ENCODE data around the gene POLR3E. TPM values are rescaled to one million over a fixed set of nuclear protein-coding genes. Genes with fewer than 3 reads are reported as not detected.

The POLR3E gene
- polyA plus RNA-seq, 1 donor (not counting 4 experiments of a cell fraction or from before 2014, with no cell fraction given) = 74.0 TPM

DNA sequence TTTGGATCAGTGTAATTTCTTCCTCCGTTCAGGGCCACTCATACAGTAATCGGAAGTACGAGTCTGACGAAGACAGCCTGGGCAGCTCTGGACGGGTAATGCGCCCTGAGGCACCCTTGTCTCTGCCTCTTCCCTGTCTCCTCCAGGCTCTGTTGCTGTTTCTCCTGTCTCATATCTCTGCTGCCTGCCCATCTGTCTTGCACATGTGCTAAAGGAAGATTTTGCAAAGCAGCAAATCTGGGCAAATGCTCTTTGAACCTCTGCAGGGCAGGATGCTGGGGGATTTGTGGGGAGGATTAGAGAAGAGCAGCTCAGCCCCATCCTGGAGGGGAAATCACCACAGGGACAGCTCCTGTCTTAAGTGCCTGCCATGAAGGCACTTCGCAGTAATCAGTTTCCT, 32.4 kb upstream of the POLR3E start:
- TF ChIP-seq EZH2 (IDR thresholded peaks at IDR 0.05; ENCODE audit: low read length) = no peak
- TF ChIP-seq, protein P1, sequence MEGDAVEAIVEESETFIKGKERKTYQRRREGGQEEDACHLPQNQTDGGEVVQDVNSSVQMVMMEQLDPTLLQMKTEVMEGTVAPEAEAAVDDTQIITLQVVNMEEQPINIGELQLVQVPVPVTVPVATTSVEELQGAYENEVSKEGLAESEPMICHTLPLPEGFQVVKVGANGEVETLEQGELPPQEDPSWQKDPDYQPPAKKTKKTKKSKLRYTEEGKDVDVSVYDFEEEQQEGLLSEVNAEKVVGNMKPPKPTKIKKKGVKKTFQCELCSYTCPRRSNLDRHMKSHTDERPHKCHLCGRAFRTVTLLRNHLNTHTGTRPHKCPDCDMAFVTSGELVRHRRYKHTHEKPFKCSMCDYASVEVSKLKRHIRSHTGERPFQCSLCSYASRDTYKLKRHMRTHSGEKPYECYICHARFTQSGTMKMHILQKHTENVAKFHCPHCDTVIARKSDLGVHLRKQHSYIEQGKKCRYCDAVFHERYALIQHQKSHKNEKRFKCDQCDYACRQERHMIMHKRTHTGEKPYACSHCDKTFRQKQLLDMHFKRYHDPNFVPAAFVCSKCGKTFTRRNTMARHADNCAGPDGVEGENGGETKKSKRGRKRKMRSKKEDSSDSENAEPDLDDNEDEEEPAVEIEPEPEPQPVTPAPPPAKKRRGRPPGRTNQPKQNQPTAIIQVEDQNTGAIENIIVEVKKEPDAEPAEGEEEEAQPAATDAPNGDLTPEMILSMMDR (optimal IDR thresholded peaks at IDR 0.05 in 1 of 3, IDR thresholded peaks at IDR 0.05 in 1 of 3, conservative IDR thresholded peaks at IDR 0.05 in 1 of 3; ENCODE audit: extremely low read depth in 1 of 3, insufficient read depth in 2 of 3, low read length in 3 of 3) = no peak
- no peak for FAIRE-seq
- dilution Hi-C loops (cut with MboI; ENCODE audit: extremely low pct_ligation_motif_present, low sequenced_read_pairs) = no loop called here

DNA sequence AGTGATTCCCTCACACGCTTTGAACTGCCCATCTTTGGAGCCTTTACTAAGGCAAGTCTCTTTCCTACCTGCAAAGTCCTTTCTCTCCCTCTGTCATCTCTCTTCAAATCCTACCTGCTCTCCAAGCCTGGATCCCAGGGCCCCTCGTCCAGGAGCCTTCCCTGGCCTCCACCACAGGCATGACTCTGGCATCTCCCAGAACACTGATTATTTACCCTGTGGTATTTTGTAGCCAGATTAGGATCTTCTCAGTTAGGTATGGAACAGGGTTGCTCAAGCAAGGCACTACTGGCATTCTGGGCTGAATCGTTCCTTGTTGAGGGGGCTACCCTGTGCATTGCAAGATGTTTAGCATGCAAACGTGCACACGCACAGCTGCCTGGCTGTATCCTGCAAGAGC, 31.9 kb upstream of the POLR3E start:
- Histone ChIP-seq H3K27ac (ENCODE audit: control insufficient read depth, insufficient read depth, low read length) (no peak overlapping the region), H3K9ac (ENCODE audit: control insufficient read depth, extremely low read depth, insufficient read depth, low read length) (no peak overlapping the region), H3K4me3 (ENCODE audit: control insufficient read depth in 2 of 3, extremely low read depth in 1 of 3, insufficient read depth in 2 of 3, low read depth in 1 of 3, low read length in 3 of 3) (no peak overlapping the region), H3K4me2 (ENCODE audit: control insufficient read depth, extremely low read depth, insufficient read depth, low read depth, low read length) (no peak overlapping the region), H3K9me1 (ENCODE audit: control insufficient read depth, extremely low read depth, insufficient read depth, low read length) (peaks cover 2% of the 10 kb centered on the region), H3K27me3 (ENCODE audit: control insufficient read depth, extremely low read depth, insufficient read depth, low read length) (no peaks in the 10 kb centered on the region), H3K79me2 (ENCODE audit: control insufficient read depth, insufficient read depth, low read length) (no peaks in the 10 kb centered on the region), H3K9me3 (ENCODE audit: control insufficient read depth, low read depth, low read length) (no peaks in the 10 kb centered on the region), H2AFZ (ENCODE audit: control insufficient read depth, low read length) (no peak overlapping the region), H4K20me1 (ENCODE audit: control insufficient read depth, extremely low read depth, insufficient read depth, low read length) (no peaks in the 10 kb centered on the region), H3K4me1 (ENCODE audit: control insufficient read depth, extremely low read depth, insufficient read depth, low read length) (peaks cover 3% of the 10 kb centered on the region), H3K36me3 (ENCODE audit: control insufficient read depth in 2 of 2, extremely low read depth in 1 of 2, insufficient read depth in 2 of 2, low read length in 2 of 2) (peaks cover 5 to 17% of the 10 kb centered on the region in 2 experiments)
- dilution Hi-C loops (cut with MboI; ENCODE audit: extremely low pct_ligation_motif_present, low sequenced_read_pairs) = no loop called here
- FAIRE-seq (no peak), DNase-seq (ENCODE audit: low read depth, low spot score) (no peak)
- TF ChIP-seq, protein P1 (optimal IDR thresholded peaks at IDR 0.05 in 1 of 3, IDR thresholded peaks at IDR 0.05 in 1 of 3, conservative IDR thresholded peaks at IDR 0.05 in 1 of 3; ENCODE audit: extremely low read depth in 1 of 3, insufficient read depth in 2 of 3, low read length in 3 of 3) = no peak
- TF ChIP-seq EZH2 (IDR thresholded peaks at IDR 0.05; ENCODE audit: low read length) = no peak

More for the DNA sequence above, 32.4 kb upstream of the POLR3E start:
- Histone ChIP-seq H3K9me1 (ENCODE audit: control insufficient read depth, extremely low read depth, insufficient read depth, low read length) (peaks cover 2% of the 10 kb centered on the region), H3K9me3 (ENCODE audit: control insufficient read depth, low read depth, low read length) (no peaks in the 10 kb centered on the region), H3K4me2 (ENCODE audit: control insufficient read depth, extremely low read depth, insufficient read depth, low read depth, low read length) (no peak overlapping the region), H3K9ac (ENCODE audit: control insufficient read depth, extremely low read depth, insufficient read depth, low read length) (no peak overlapping the region), H3K4me1 (ENCODE audit: control insufficient read depth, extremely low read depth, insufficient read depth, low read length) (peaks cover 3% of the 10 kb centered on the region), H3K4me3 (ENCODE audit: control insufficient read depth in 2 of 3, extremely low read depth in 1 of 3, insufficient read depth in 2 of 3, low read depth in 1 of 3, low read length in 3 of 3) (no peak overlapping the region), H4K20me1 (ENCODE audit: control insufficient read depth, extremely low read depth, insufficient read depth, low read length) (no peaks in the 10 kb centered on the region), H3K79me2 (ENCODE audit: control insufficient read depth, insufficient read depth, low read length) (no peaks in the 10 kb centered on the region), H3K27ac (ENCODE audit: control insufficient read depth, insufficient read depth, low read length) (no peak overlapping the region), H3K36me3 (ENCODE audit: control insufficient read depth in 2 of 2, extremely low read depth in 1 of 2, insufficient read depth in 2 of 2, low read length in 2 of 2) (peaks cover 5 to 20% of the 10 kb centered on the region in 2 experiments), H2AFZ (ENCODE audit: control insufficient read depth, low read length) (no peak overlapping the region), H3K27me3 (ENCODE audit: control insufficient read depth, extremely low read depth, insufficient read depth, low read length) (no peaks in the 10 kb centered on the region)
- DNase-seq (ENCODE audit: low read depth, low spot score) = no peak
